Measurements from ENCODE around the gene DERL2.
"Not testable (repeated sequence)": the region's sequence is repeated elsewhere in the genome, so short reads cannot be mapped to it uniquely, and the experiment has no call there.

Gene DERL2

DNA sequence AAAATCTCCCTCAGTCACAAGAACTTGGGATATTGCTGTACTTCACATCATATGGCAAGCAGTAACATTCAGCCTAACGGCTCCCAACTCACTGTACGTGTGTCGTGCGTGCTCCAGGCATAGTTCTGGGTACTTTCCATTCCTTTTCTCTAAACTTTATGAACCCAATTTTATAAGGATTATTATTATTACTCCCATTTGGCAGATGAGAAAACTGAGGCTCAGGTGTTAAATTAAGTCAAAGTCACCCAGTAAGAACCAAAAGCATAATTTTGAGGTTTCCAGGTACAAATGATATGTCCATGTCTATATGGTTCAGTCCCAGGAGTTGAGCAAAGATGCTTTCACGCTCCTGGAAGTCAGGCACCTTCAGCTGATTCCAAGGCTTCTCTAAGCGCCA, 42.2 kb downstream of the DERL2 start:
- no peak for DNase-seq (ENCODE audit: extremely low spot score)
- no peak for TF ChIP-seq ZNF384 (IDR thresholded peaks at IDR 0.05)
- ChIA-PET CTCF (no interaction called here), POLR2A (no interaction called here)

- no peak for DNase-seq (ENCODE audit: extremely low spot score)
- ChIA-PET POLR2A (interaction anchor here (0.8 to 1.9 kb wide), 13 partner anchors 9 to 154 kb away, joined by 3 to 10 read pairs (median 3); partner anchors contain the start of genes DERL2, DHX33, MIS12 and NUP88), CTCF (interaction anchor here (0.6 to 1.5 kb wide), 15 partner anchors 8 to 1178 kb away, joined by 3 to 10 read pairs (median 3); partner anchors contain the start of genes DERL2, MIS12 and NUP88)
- TF ChIP-seq, protein P1, sequence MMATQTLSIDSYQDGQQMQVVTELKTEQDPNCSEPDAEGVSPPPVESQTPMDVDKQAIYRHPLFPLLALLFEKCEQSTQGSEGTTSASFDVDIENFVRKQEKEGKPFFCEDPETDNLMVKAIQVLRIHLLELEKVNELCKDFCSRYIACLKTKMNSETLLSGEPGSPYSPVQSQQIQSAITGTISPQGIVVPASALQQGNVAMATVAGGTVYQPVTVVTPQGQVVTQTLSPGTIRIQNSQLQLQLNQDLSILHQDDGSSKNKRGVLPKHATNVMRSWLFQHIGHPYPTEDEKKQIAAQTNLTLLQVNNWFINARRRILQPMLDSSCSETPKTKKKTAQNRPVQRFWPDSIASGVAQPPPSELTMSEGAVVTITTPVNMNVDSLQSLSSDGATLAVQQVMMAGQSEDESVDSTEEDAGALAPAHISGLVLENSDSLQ (IDR thresholded peaks at IDR 0.05) = no peak
- TF ChIP-seq ELF4 (IDR thresholded peaks at IDR 0.05) (no peak), FOXK2 (IDR thresholded peaks at IDR 0.05) (no peak), FOXM1 (IDR thresholded peaks at IDR 0.05; ENCODE audit: borderline replicate concordance) (no peak), ARNT (IDR thresholded peaks at IDR 0.05) (no peak), SUZ12 (IDR thresholded peaks at IDR 0.05) (no peak), NFRKB (IDR thresholded peaks at IDR 0.05) (no peak), CTBP1 (IDR thresholded peaks at IDR 0.05; ENCODE audit: borderline replicate concordance) (no peak), BHLHE40 (IDR thresholded peaks at IDR 0.05; ENCODE audit: borderline replicate concordance) (no peak), TARDBP (IDR thresholded peaks at IDR 0.05) (no peak), HDGF (IDR thresholded peaks at IDR 0.05; ENCODE audit: borderline replicate concordance) (no peak), L3MBTL2 (conservative IDR thresholded peaks at IDR 0.05) (no peak), LEF1 (IDR thresholded peaks at IDR 0.05; ENCODE audit: borderline replicate concordance) (no peak), FOXA1 (IDR thresholded peaks at IDR 0.05) (no peak), ZNF384 (IDR thresholded peaks at IDR 0.05) (no peak), SP1 (IDR thresholded peaks at IDR 0.05) (no peak)
Observed at GRCh38 chr17:5439446-5439764, 46.6 kb downstream of the DERL2 start.

GRCh38 chr17:5438716-5439445, 47.1 kb downstream of the DERL2 start, which contains the start of gene C1QBP:
TSS of gene C1QBP (minus strand) at chr17:5439155. CDS start at chr17:5439073, 82 bp downstream.
- peak; percentile 94 for DNase-seq (ENCODE audit: extremely low spot score)
- ChIA-PET POLR2A (interaction anchor here (0.8 to 1.9 kb wide), 13 partner anchors 8 to 153 kb away, joined by 3 to 10 read pairs (median 3); partner anchors contain the start of genes DERL2, DHX33, MIS12 and NUP88), CTCF (interaction anchor here (0.6 to 1.5 kb wide), 14 partner anchors 8 to 1179 kb away, joined by 3 to 10 read pairs (median 3); partner anchors contain the start of genes DERL2, MIS12 and NUP88)
- TF ChIP-seq NFRKB (IDR thresholded peaks at IDR 0.05) = no peak
- 0 out of 2 replicates have a peak, but pooled peaks have one; percentile 17 for TF ChIP-seq ELF4 (IDR thresholded peaks at IDR 0.05)

GRCh38 chr17:5437721-5438317, 48.2 kb downstream of the DERL2 start:
- no peak for DNase-seq (ENCODE audit: extremely low spot score)
- no peak for TF ChIP-seq SUZ12 (IDR thresholded peaks at IDR 0.05)
- TF ChIP-seq FOXM1 (IDR thresholded peaks at IDR 0.05; ENCODE audit: borderline replicate concordance) = no peak
- TF ChIP-seq SP1 (IDR thresholded peaks at IDR 0.05) = no peak
- TF ChIP-seq HDGF (IDR thresholded peaks at IDR 0.05; ENCODE audit: borderline replicate concordance) = no peak
- TF ChIP-seq CTBP1 (IDR thresholded peaks at IDR 0.05; ENCODE audit: borderline replicate concordance) = no peak
- no peak for TF ChIP-seq LEF1 (IDR thresholded peaks at IDR 0.05; ENCODE audit: borderline replicate concordance)
- TF ChIP-seq L3MBTL2 (conservative IDR thresholded peaks at IDR 0.05) = no peak
- no peak for TF ChIP-seq ARNT (IDR thresholded peaks at IDR 0.05)
- TF ChIP-seq ELF4 (IDR thresholded peaks at IDR 0.05) = no peak
- TF ChIP-seq TARDBP (IDR thresholded peaks at IDR 0.05) = no peak
- no peak for TF ChIP-seq ZNF384 (IDR thresholded peaks at IDR 0.05)
- TF ChIP-seq, protein P1 (IDR thresholded peaks at IDR 0.05) = no peak
- TF ChIP-seq BHLHE40 (IDR thresholded peaks at IDR 0.05; ENCODE audit: borderline replicate concordance) = no peak
- TF ChIP-seq NFRKB (IDR thresholded peaks at IDR 0.05) = no peak
- no peak for TF ChIP-seq FOXK2 (IDR thresholded peaks at IDR 0.05)
- ChIA-PET CTCF (no interaction called here), POLR2A (interaction anchor here (0.7 to 1.9 kb wide), 2 partner anchors 9 to 48 kb away, joined by 3 to 10 read pairs; partner anchors contain the start of genes DERL2 and MIS12)

GRCh38 chr17:5435781-5436315, 50.1 kb downstream of the DERL2 start:
- POLR2A ChIA-PET = interaction anchor here (1.4 kb wide), 1 partner anchor 16 kb away, joined by 5 read pairs; the partner anchor contains the start of genes NUP88 and RPAIN
- CTCF ChIA-PET; DNase-seq (ENCODE audit: extremely low spot score): not testable (repeated sequence)

DNA sequence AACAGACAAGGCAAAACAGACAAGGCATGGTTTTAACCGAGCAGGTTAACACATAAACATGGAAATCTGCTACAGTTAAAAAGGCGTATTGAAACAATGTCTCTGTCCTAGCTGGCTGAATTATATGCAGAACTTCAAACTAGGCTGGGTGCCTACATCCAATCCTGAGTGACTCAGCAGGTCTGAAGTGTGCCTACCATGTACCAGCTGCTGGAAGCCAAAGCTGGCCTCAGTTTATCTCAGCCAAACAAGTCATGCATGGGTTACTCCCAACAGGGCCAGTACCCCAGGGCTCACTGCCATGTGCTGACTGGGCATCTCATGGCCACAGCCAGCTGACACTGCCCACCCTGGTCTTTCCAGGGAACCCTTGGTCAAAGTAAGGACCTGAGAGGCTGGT, 51.0 kb downstream of the DERL2 start:
- no peak for TF ChIP-seq HDGF (IDR thresholded peaks at IDR 0.05; ENCODE audit: borderline replicate concordance)
- no peak for TF ChIP-seq SP1 (IDR thresholded peaks at IDR 0.05)
- no peak for TF ChIP-seq NFRKB (IDR thresholded peaks at IDR 0.05)
- TF ChIP-seq ARNT (IDR thresholded peaks at IDR 0.05) = no peak
- TF ChIP-seq CTBP1 (IDR thresholded peaks at IDR 0.05; ENCODE audit: borderline replicate concordance) = no peak
- TF ChIP-seq ZNF384 (IDR thresholded peaks at IDR 0.05) = no peak
- no peak for TF ChIP-seq BHLHE40 (IDR thresholded peaks at IDR 0.05; ENCODE audit: borderline replicate concordance)
- TF ChIP-seq L3MBTL2 (conservative IDR thresholded peaks at IDR 0.05) = no peak
- TF ChIP-seq LEF1 (IDR thresholded peaks at IDR 0.05; ENCODE audit: borderline replicate concordance) = no peak
- TF ChIP-seq FOXK2 (IDR thresholded peaks at IDR 0.05) = no peak
- no peak for TF ChIP-seq TARDBP (IDR thresholded peaks at IDR 0.05)
- no peak for TF ChIP-seq FOXM1 (IDR thresholded peaks at IDR 0.05; ENCODE audit: borderline replicate concordance)
- TF ChIP-seq SUZ12 (IDR thresholded peaks at IDR 0.05) = no peak
- TF ChIP-seq, protein P1 (IDR thresholded peaks at IDR 0.05) = no peak
- TF ChIP-seq FOXA1 (IDR thresholded peaks at IDR 0.05) = no peak
- TF ChIP-seq ELF4 (IDR thresholded peaks at IDR 0.05) = no peak
- no peak for DNase-seq (ENCODE audit: extremely low spot score)
- POLR2A ChIA-PET = no interaction called here
- CTCF ChIA-PET = no interaction called here
